Measurements from ENCODE around the gene KLHL30. TPM values are rescaled to one million over a fixed set of nuclear protein-coding genes. Genes with fewer than 3 reads are reported as not detected.

Gene KLHL30
- total RNA-seq, 1 donor from 2014 or later: 1.2 TPM

- no peak overlapping the region for H3K4me3 Mint-ChIP-seq (ENCODE audit: unreplicated experiment)
- H3K27me3 Mint-ChIP-seq (ENCODE audit: unreplicated experiment): no peaks in the 10 kb centered on the region
- peak; percentile 69 for DNase-seq (ENCODE audit: extremely low spot score, unreplicated experiment)
- TF ChIP-seq CTCF (IDR thresholded peaks at IDR 0.05): no peak
- H3K4me1 Mint-ChIP-seq (ENCODE audit: unreplicated experiment): peaks cover 6% of the 10 kb centered on the region
- no peak overlapping the region for H3K27ac Mint-ChIP-seq (ENCODE audit: unreplicated experiment)
- H3K9me3 Mint-ChIP-seq (ENCODE audit: unreplicated experiment): no peaks in the 10 kb centered on the region
- H3K36me3 Mint-ChIP-seq (ENCODE audit: unreplicated experiment): peaks cover 13% of the 10 kb centered on the region
These were observed 45.0 kb upstream of the KLHL30 start for GRCh38 chr2:238093181-238094140.

- Mint-ChIP-seq H3K4me3 (ENCODE audit: unreplicated experiment) (no peak overlapping the region), H3K9me3 (ENCODE audit: unreplicated experiment) (no peaks in the 10 kb centered on the region), H3K27ac (ENCODE audit: unreplicated experiment) (no peak overlapping the region), H3K27me3 (ENCODE audit: unreplicated experiment) (no peaks in the 10 kb centered on the region), H3K36me3 (ENCODE audit: unreplicated experiment) (peaks cover 9% of the 10 kb centered on the region), H3K4me1 (ENCODE audit: unreplicated experiment) (peaks cover 6% of the 10 kb centered on the region)
- no peak for TF ChIP-seq CTCF (IDR thresholded peaks at IDR 0.05)
- DNase-seq (ENCODE audit: extremely low spot score, unreplicated experiment): peak; percentile 80
These were observed 43.9 kb upstream of the KLHL30 start for GRCh38 chr2:238094438-238095022.

GRCh38 chr2:238095143-238095542 is 43.3 kb upstream of the KLHL30 start:
- no peak overlapping the region for H3K27ac Mint-ChIP-seq (ENCODE audit: unreplicated experiment)

GRCh38 chr2:238096311-238097011 is 42.0 kb upstream of the KLHL30 start:
- TF ChIP-seq CTCF (IDR thresholded peaks at IDR 0.05): no peak
- no peaks in the 10 kb centered on the region for H3K27me3 Mint-ChIP-seq (ENCODE audit: unreplicated experiment)
- H3K4me3 Mint-ChIP-seq (ENCODE audit: unreplicated experiment): no peak overlapping the region
- peaks cover 3% of the 10 kb centered on the region for H3K36me3 Mint-ChIP-seq (ENCODE audit: unreplicated experiment)
- peaks cover 6% of the 10 kb centered on the region for H3K4me1 Mint-ChIP-seq (ENCODE audit: unreplicated experiment)
- H3K27ac Mint-ChIP-seq (ENCODE audit: unreplicated experiment): no peak overlapping the region
- DNase-seq (ENCODE audit: extremely low spot score, unreplicated experiment): peak; percentile 84
- H3K9me3 Mint-ChIP-seq (ENCODE audit: unreplicated experiment): no peaks in the 10 kb centered on the region

More at GRCh38 chr2:238095143-238095542, 43.3 kb upstream of the KLHL30 start:
- no peak for DNase-seq (ENCODE audit: extremely low spot score, unreplicated experiment)
- Mint-ChIP-seq H3K4me3 (ENCODE audit: unreplicated experiment) (no peak overlapping the region), H3K9me3 (ENCODE audit: unreplicated experiment) (no peaks in the 10 kb centered on the region), H3K4me1 (ENCODE audit: unreplicated experiment) (peaks cover 6% of the 10 kb centered on the region), H3K36me3 (ENCODE audit: unreplicated experiment) (peaks cover 9% of the 10 kb centered on the region), H3K27me3 (ENCODE audit: unreplicated experiment) (no peaks in the 10 kb centered on the region)
- no peak for TF ChIP-seq CTCF (IDR thresholded peaks at IDR 0.05)
